HG03457 (cell line): ENCODE measurements around the gene SYT8.
"Not testable (repeated sequence)": the region's sequence is repeated elsewhere in the genome, so short reads cannot be mapped to it uniquely, and the experiment has no call there.

ENCODE experiments used
- ATAC-seq: cut with Tn5 transposase; IDR thresholded peaks from one replicate; pipeline ENCODE4 v1.9.1; 2021; ENCODE audit warnings: moderate number of reproducible peaks; ENCODE audit not compliant: unreplicated experiment

The SYT8 gene

GRCh38 chr11:1883346-1884302 is 48.8 kb downstream of the SYT8 start:
- no peak for ATAC-seq

GRCh38 chr11:1884303-1884700 is 49.5 kb downstream of the SYT8 start:
- ATAC-seq: no peak

GRCh38 chr11:1886551-1886950 is 51.8 kb downstream of the SYT8 start:
- not testable (repeated sequence) for ATAC-seq
